ENCODE data around the gene GOSR2. TPM values are rescaled to one million over a fixed set of nuclear protein-coding genes. Genes with fewer than 3 reads are reported as not detected.

The GOSR2 gene
- total and polyA plus RNA-seq, 7 donors, result 21.6 to 47.0 (median 35.0) TPM

- 67 to 77% methylated on average over 10 of the region's 10 CpGs for WGBS, 2 donors
- no peak for DNase-seq
- Histone ChIP-seq H3K4me1 (no peaks in the 10 kb centered on the region), H3K27ac (no peak overlapping the region), H3K9me3 (no peaks in the 10 kb centered on the region), H3K27me3 (peaks cover 0 to 8% (median 8%) of the 10 kb centered on the region in 3 donors), H3K36me3 (peaks cover 0 to 4% (median 0%) of the 10 kb centered on the region in 4 donors), H3K4me3 (no peak overlapping the region)
- TF ChIP-seq EP300 (IDR thresholded peaks at IDR 0.05) (no peak), POLR2A (IDR thresholded peaks at IDR 0.05) (no peak), POLR2AphosphoS5 (IDR thresholded peaks at IDR 0.05) (no peak), CTCF (IDR thresholded peaks at IDR 0.05) (no peak)
- intact Hi-C loops (cut with DNase I), result no loop called here
Observed at GRCh38 chr17:46971647-46972300, 48.8 kb downstream of the GOSR2 start.

DNA sequence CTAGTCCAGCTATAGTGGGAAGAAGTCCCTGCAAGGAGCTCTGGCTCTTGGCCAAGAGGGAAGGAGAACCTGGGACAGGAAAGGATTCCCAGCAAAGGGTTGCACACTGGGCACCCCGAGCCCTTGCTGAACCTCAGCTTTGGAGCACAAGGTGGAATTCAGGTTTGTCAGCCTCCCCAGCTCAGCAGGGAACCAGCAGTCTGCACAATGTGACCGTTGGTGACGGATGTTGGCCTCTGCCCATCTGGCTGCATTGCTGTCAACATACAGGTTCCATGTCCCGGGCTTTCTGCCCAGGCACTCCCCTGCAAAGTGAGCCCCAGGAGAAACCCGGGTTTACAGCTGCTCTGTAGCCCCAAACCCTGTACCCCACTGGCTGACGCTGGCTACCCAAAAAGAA is 49.4 kb downstream of the GOSR2 start:
- no peak for TF ChIP-seq CTCF (IDR thresholded peaks at IDR 0.05)
- TF ChIP-seq EP300 (IDR thresholded peaks at IDR 0.05), result no peak
- TF ChIP-seq POLR2A (IDR thresholded peaks at IDR 0.05), result no peak
- TF ChIP-seq POLR2AphosphoS5 (IDR thresholded peaks at IDR 0.05), result no peak
- Histone ChIP-seq H3K4me1 (no peaks in the 10 kb centered on the region), H3K27me3 (peaks cover 5 to 14% (median 13%) of the 10 kb centered on the region in 3 donors), H3K9me3 (no peaks in the 10 kb centered on the region), H3K36me3 (no peaks in the 10 kb centered on the region), H3K4me3 (no peak overlapping the region), H3K27ac (no peak overlapping the region)
- intact Hi-C loops (cut with DNase I), result no loop called here
- DNase-seq, result no peak
- WGBS, 2 donors, result 32 to 70% methylated on average over 6 of the region's 6 CpGs

GRCh38 chr17:46974086-46974485 is 51.1 kb downstream of the GOSR2 start:
- Histone ChIP-seq H3K27me3 (peaks cover 18 to 31% (median 31%) of the 10 kb centered on the region in 3 donors), H3K9me3 (no peaks in the 10 kb centered on the region), H3K4me3 (no peak overlapping the region), H3K36me3 (no peaks in the 10 kb centered on the region), H3K4me1 (peaks cover 0 to 15% (median 13%) of the 10 kb centered on the region in 4 donors), H3K27ac (no peak overlapping the region)
- 57 to 72% methylated on average over 11 of the region's 11 CpGs for WGBS, 2 donors
- TF ChIP-seq EP300 (IDR thresholded peaks at IDR 0.05) (no peak), POLR2AphosphoS5 (IDR thresholded peaks at IDR 0.05) (no peak), CTCF (IDR thresholded peaks at IDR 0.05) (no peak), POLR2A (IDR thresholded peaks at IDR 0.05) (no peak)
- no peak for DNase-seq
- intact Hi-C loops (cut with DNase I), result no loop called here

GRCh38 chr17:46975287-46975686 is 52.3 kb downstream of the GOSR2 start:
- WGBS, 2 donors, result 81 to 83% methylated on average over 4 of the region's 4 CpGs
- no peak for TF ChIP-seq EP300 (IDR thresholded peaks at IDR 0.05)
- no peak for TF ChIP-seq POLR2AphosphoS5 (IDR thresholded peaks at IDR 0.05)
- TF ChIP-seq CTCF (IDR thresholded peaks at IDR 0.05), result no peak
- TF ChIP-seq POLR2A (IDR thresholded peaks at IDR 0.05), result no peak
- intact Hi-C loops (cut with DNase I), result no loop called here
- Histone ChIP-seq H3K4me3 (no peak overlapping the region), H3K27ac (no peak overlapping the region), H3K4me1 (peaks cover 0 to 21% (median 19%) of the 10 kb centered on the region in 4 donors), H3K36me3 (no peaks in the 10 kb centered on the region), H3K9me3 (no peaks in the 10 kb centered on the region), H3K27me3 (peaks cover 18 to 43% (median 35%) of the 10 kb centered on the region in 3 donors)
- DNase-seq, result no peak

Measured in sigmoid colon (tissue), 7 donors.